ENCODE results near the gene CNTNAP2.

DNA sequence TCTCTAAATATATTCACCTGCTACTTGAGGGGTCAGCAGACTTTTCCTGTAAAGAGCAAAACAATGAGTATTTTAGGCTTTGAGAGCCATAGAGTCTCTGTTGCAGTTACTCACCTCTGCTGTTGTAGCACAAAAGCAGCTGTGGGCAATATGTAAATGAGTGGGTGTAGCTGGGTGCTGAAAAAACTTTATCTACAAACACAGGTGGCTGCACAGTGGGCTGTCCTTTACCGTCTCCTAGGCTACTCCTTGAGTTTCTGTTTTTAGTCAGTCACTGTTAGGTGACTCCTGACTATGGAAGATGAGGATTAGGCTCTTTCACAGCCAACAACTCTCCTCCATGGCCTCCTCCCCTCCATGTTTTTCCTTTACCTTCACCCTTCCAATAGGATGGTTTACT is 2187.9 kb downstream of the CNTNAP2 start:
- TF ChIP-seq POLR2AphosphoS5 (IDR thresholded peaks at IDR 0.05; ENCODE audit: borderline replicate concordance, low read depth, low read length): no peak
- TF ChIP-seq EZH2 (IDR thresholded peaks at IDR 0.05): no peak
